NCI-H345 treated with DMSO at 0.1 percent for 48 hours (cell line): ENCODE data around the gene AK9.
A peak's percentile ranks its signal among the peaks of the same experiment; 100 is the strongest.
"Not testable (repeated sequence)": the region's sequence is repeated elsewhere in the genome, so short reads cannot be mapped to it uniquely, and the experiment has no call there.

Experiments used
- DNase-seq: peaks from one replicate; lab custom pipeline; 2025; ENCODE audit not compliant: unreplicated experiment; lab: John Stamatoyannopoulos, UW

AK9 gene

GRCh38 chr6:109690737-109691621 is at the start of gene AK9, which contains the start of gene FIG4:
TSS of gene AK9 (minus strand) at chr6:109691202. CDS start at chr6:109675745, 15,457 bp downstream.
TSS of gene FIG4 (plus strand) at chr6:109691296. CDS start at chr6:109691436, 140 bp downstream.
- DNase-seq: peak; percentile 97

DNA sequence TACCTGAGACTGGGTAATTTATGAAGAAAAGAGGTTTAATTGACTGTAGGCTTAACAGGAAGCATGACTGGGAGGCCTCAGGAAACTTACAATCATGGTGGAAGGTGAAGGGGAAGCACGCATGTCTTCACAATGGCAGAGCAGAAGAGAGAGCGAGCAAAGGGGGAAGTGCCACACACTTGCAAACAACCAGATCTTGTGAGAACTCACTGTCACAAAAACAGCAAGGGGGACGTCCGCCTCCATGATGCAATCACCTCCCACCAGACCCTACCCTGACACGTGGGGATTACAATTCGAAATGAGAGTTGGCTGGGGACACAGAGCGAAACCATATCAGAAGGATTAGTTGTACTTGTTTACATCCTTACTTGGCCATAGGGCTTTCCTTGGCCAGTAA is 49.8 kb upstream of the AK9 start:
- DNase-seq: no peak

GRCh38 chr6:109739686-109740085 is 48.7 kb upstream of the AK9 start:
- no peak for DNase-seq

DNA sequence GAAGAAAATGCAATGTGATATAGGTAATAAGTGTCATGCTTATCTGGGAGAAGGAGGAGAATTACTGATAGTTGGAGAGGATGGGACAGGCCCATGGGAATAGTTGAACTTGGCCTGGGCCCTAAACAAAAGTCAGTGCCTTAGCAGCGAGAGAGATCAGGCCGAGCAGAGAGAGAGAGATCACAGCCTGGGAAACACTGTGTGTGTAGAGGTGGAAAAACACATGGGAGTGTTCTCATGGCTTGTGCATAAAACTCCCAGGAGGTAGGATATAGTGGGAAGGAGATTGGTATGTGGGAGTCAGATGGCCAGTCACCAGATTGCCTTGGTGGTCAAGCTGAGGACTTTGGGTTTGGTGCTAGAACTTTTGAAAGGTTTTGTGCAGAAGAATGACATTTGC is 47.7 kb upstream of the AK9 start:
- DNase-seq: no peak

DNA sequence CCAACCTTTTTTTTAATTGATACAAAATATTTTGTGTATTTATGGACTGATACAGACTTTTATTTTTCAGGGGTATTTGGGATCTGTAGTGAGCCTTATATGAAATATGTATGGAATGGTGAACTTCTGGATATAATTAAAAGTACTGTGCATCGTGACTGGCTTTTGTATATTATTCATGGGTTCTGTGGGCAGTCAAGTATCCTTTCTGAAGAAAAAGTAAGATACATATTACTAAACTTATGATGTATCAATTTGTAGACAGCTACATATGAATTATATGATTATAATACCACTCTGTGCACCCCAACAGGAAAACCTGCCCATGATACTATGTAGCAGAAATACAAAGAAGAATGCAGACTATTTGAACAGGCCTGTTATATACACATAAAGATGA is 47.3 kb upstream of the AK9 start:
- no peak for DNase-seq

- no peak for DNase-seq
Measured at GRCh38 chr6:109736273-109737025, 45.4 kb upstream of the AK9 start.

DNA sequence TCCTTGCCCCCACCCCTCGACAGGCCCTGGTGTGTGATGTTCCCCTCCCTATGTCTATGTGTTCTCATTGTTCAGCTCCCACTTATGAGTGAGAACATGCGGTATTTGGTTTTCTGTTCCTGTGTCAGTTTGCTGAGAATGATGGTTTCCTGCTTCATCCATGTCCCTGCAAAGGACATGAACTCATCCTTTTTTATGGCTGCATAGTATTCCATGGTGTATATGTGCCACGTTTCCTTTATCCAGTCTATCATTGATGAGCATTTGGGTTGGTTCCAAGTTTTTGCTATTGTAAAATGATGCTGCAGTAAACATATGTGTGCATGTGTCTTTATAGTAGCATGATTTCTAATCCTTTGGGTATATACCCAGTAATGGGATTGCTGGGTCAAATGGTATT is 34.2 kb upstream of the AK9 start:
- DNase-seq: not testable (repeated sequence)

DNA sequence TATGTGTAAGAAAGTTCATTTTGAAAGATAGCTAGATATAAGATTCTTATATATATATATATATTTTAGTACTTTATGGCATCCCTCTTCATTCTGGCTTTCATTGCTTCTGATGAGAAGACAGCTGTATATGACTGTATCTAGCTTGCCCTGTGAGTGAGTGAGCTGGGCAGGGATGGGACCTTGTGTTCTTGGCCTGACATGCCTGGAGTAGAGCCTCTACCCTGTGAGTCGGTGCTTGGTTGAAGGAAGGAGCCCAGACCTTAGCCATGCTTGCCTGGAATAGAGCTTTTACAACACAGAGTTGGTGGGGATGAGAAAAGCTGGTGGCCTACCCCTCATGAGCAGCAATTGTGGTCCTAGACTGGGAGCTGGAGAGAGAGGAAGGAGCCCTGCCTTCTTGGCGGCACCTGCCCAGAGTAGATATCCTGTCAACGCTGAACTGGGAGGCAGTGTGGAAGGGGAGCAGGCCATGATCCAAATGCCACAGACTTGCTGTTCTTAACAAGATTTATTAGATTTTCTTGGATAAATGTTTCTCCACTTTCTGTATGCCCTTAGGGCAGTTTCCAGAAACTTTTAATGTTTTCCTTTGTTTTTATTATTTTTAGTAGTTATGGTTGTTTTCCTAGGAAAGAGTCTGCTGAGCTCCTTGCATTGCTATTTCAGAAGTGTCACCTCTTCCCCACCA is 31.7 kb upstream of the AK9 start:
- no peak for DNase-seq

GRCh38 chr6:109722011-109722410 is 31.0 kb upstream of the AK9 start:
- no peak for DNase-seq

DNA sequence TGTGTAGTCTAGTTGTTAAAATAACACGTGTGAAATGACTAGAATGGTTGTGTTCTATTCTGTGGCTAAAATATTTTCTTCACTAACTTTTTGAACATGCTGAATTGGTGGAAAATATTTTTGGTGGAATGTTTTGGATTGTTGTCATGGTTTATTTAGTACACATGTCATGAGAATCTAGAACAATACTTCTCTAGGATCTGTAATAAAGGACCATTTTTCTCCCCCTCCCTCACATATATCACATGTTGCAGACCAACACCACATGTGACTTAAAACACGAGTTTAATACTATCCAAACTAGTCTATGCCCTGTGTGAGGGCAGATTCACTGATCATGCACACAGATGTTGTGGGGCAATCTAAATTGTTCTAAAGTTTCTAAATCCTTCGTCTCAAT is 29.3 kb upstream of the AK9 start:
- DNase-seq: no peak

DNA sequence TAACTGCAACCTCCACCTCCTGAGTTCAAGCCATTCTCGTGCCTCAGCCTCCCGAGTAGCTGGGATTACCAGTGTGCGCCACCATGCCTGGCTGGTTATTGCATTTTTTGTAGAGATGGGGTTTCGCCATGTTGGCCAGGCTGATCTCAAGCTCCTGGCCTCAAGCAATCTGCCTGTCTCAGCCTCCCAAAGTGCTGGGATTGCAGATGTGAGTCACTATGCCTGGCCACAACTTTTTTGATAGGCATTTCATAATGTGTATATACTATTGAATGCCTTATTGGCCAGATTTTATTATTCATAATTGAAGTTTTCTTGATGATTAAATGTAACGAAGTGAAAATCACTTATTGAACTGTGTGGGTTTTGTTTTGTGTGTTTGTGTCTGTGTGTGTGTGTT is 28.0 kb upstream of the AK9 start:
- no peak for DNase-seq

GRCh38 chr6:109717971-109718370 is 27.0 kb upstream of the AK9 start:
- no peak for DNase-seq

DNA sequence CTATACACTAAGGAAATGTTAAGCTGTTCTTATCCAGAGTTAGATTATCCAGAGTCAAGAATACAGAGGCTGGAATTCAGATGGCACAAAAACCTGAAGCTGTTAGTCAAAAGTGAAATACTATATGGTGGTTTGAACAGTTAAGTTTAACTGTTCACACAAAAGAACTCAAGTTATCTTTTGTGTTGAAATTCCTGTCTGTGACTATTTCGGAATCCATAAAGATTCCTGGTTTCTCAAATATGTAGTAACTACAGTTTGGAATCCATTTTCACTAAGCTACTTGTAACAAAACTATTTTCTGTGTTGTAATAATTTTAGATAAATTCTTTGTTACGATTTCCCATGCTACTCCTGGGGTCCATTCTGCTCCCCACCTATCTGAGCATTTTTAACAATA is 24.6 kb upstream of the AK9 start:
- DNase-seq: no peak

DNA sequence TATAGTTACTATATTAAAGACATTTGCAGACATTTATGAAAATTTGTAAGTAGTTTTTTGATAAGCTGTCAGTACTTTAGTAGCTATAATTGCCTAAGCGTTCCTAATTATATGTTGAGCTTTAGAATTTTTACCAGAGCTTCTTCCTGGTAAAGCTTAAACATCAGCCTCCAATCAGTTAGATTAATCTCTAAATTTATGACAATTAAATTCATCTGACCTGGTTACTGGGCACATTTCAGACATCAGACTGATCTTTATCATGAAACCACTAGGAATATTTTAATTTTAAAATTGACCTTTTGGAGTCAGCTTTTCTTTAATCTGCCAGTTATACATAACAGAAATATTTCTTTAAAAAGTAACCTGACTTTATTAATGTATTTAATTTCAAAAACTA is 23.6 kb upstream of the AK9 start:
- no peak for DNase-seq

GRCh38 chr6:109714166-109714565 is 23.2 kb upstream of the AK9 start:
- no peak for DNase-seq

DNA sequence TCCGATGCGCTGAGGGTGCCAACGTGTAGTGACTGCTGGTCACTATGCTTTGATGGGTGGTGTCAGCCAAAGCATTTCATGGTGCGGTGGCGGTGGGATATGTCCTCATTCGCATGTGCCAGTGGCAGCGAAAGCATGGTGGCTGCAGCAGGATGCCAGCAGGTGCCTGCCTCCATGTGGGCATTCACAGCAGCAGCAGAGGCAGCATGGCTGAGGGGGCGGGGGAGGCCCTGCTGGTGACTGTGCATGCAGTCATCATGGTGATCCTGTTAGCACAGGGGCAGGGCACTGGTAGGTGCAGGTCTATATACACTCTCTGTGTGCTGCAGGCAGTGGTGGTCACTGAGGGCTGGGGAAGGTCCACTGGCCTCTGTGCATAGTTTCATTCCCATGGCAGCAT is 22.1 kb upstream of the AK9 start:
- no peak for DNase-seq

DNA sequence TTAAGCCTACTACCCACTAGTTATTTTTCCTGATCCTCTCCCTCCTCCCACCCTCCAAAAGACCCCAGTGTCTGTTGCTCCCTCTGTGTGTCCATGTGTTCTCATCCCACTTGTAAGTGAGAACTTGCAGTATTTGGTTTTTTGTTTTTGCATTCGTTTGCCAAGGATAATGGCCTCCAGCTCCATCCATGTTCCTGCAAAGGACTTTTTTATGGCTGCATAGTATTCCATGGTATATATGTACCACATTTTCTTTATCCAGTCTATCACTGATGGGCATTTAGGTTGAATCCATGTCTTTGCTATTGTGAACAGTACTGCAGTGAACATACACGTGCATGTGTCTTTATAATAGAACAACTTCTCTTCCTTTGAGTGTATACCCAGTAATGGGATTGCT is 17.1 kb upstream of the AK9 start:
- DNase-seq: not testable (repeated sequence)

- no peak for DNase-seq
Measured at GRCh38 chr6:109706513-109706912, 15.5 kb upstream of the AK9 start.

GRCh38 chr6:109705258-109705657 is 14.3 kb upstream of the AK9 start:
- DNase-seq: peak; percentile 92

DNA sequence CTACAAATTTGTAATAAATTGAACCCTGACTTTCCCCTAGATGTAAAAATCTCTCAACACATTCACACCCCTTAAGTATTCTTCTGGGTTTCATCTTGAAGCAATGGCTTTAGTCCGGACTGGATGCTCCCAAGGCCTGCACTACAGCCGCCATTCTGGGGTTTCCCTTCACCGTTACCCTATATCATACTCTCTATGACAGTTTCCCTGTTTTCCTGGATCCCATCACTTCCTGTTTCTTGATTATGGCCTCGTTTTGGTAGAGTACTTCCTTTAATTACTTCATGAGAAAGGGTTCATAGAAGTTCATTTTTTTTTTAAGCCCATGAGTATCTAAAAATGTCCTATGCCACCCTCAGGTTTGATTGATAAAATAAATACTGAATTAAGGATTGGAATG is 11.8 kb upstream of the AK9 start:
- no peak for DNase-seq

DNA sequence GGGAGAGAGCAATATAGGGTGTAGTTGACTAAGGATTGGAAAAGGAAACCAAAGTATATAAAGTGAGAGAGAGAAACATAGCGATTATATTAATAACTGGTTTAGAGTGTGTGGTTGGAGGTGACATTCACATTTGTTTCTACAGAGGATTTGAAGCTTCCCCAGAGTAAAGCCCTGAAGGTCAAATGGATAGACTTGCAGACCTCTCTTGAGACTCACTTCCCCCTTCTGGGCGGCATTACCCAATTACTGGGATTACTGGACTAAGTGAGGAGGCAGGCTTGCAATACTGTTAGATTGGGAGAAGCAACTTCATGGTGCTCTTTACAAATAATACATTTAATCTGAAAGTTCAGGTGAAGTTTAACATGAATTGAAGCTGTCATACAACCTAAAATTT is 10.8 kb upstream of the AK9 start:
- DNase-seq: no peak

DNA sequence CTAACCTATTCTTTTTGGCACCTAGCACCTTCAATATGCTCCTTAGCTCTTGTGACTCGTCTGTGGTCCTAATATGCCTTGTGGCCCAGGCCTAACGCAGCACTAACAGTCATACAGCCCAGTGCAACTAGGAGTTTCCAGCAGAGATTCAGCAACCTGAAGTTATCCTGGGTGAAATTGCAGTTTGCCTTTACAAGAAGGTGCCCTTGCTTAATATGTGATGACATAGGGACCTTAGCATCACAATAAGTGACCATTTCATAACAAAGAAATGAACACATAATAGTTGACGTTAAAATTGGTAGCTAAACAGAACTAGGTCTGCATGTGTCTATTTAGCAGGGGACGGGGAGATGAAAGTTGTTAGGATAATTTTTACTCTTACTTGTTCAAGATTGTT is 10.2 kb upstream of the AK9 start:
- DNase-seq: no peak
